Measurements from ENCODE around the gene TRAK2.

TRAK2 gene

GRCh38 chr2:201451292-201452057 is at the start of gene TRAK2, which contains the start of gene STRADB:
TRAK2 (minus strand) TSS chr2:201451458; CDS start chr2:201420507, 30,951 bp downstream.
STRADB (plus strand) TSS chr2:201451740; CDS start chr2:201454841, 3,101 bp downstream.
- Histone ChIP-seq H3K27me3 (ENCODE audit: insufficient read depth, low read length, poor library complexity) (no peaks in the 10 kb centered on the region), H3K4me1 (ENCODE audit: insufficient read depth, low read length) (peaks cover 35% of the 10 kb centered on the region), H3K27ac (ENCODE audit: low read length) (peak within 1 kb of the TSS; percentile 78), H2AFZ (ENCODE audit: low read depth, low read length) (peak within 1 kb of the TSS; percentile 97), H4K20me1 (ENCODE audit: insufficient read depth, low read length) (0 out of 2 replicates have a peak, but pooled peaks cover 5% of the 10 kb centered on the region), H3K9ac (ENCODE audit: low read depth, low read length) (peak within 1 kb of the TSS; percentile 81), H3K4me3 (ENCODE audit: low read depth in 1 of 2, low read length in 2 of 2) (peak within 1 kb of the TSS; percentile 59 to 87), H3K4me2 (ENCODE audit: insufficient read depth, low read length) (peak within 1 kb of the TSS; percentile 80), H3K79me2 (ENCODE audit: insufficient read depth, low read length) (peaks cover 22% of the 10 kb centered on the region), H3K36me3 (ENCODE audit: insufficient read depth, low read length) (no peaks in the 10 kb centered on the region; the same call in 1 of the 2 replicates), H3K9me3 (ENCODE audit: insufficient read depth, low read length, severe bottlenecking) (no peaks in the 10 kb centered on the region)
- peak; percentile 93 for ATAC-seq (ENCODE audit: insufficient read depth, low read depth)
- TF ChIP-seq CTCF (IDR thresholded peaks at IDR 0.05; ENCODE audit: borderline replicate concordance, extremely low read depth, low read length, poor library complexity, severe bottlenecking) (peak; percentile 31), EZH2 (IDR thresholded peaks at IDR 0.05; ENCODE audit: borderline replicate concordance, low read depth, low read length, severe bottlenecking) (no peak)
- peak; percentile 97 for DNase-seq

- Histone ChIP-seq H3K36me3 (ENCODE audit: insufficient read depth, low read length) (no peaks in the 10 kb centered on the region), H3K27me3 (ENCODE audit: insufficient read depth, low read length, poor library complexity) (no peaks in the 10 kb centered on the region), H3K9ac (ENCODE audit: low read depth, low read length) (no peak overlapping the region), H3K9me3 (ENCODE audit: insufficient read depth, low read length, severe bottlenecking) (peaks cover 11% of the 10 kb centered on the region), H3K27ac (ENCODE audit: low read length) (no peak overlapping the region), H3K4me2 (ENCODE audit: insufficient read depth, low read length) (no peak overlapping the region), H3K4me1 (ENCODE audit: insufficient read depth, low read length) (no peaks in the 10 kb centered on the region), H3K79me2 (ENCODE audit: insufficient read depth, low read length) (no peaks in the 10 kb centered on the region), H3K4me3 (ENCODE audit: low read depth in 1 of 2, low read length in 2 of 2) (no peak overlapping the region), H2AFZ (ENCODE audit: low read depth, low read length) (no peak overlapping the region), H4K20me1 (ENCODE audit: insufficient read depth, low read length) (no peaks in the 10 kb centered on the region)
- ATAC-seq (ENCODE audit: insufficient read depth, low read depth) (no peak), DNase-seq (no peak)
- TF ChIP-seq EZH2 (IDR thresholded peaks at IDR 0.05; ENCODE audit: borderline replicate concordance, low read depth, low read length, severe bottlenecking), result no peak
- TF ChIP-seq CTCF (IDR thresholded peaks at IDR 0.05; ENCODE audit: borderline replicate concordance, extremely low read depth, low read length, poor library complexity, severe bottlenecking), result no peak
Measured at GRCh38 chr2:201500534-201500933, 49.3 kb upstream of the TRAK2 start.

GRCh38 chr2:201496785-201497184 is 45.5 kb upstream of the TRAK2 start:
- Histone ChIP-seq H3K4me1 (ENCODE audit: insufficient read depth, low read length) (no peaks in the 10 kb centered on the region), H3K4me2 (ENCODE audit: insufficient read depth, low read length) (no peak overlapping the region), H3K9me3 (ENCODE audit: insufficient read depth, low read length, severe bottlenecking) (no peaks in the 10 kb centered on the region), H3K36me3 (ENCODE audit: insufficient read depth, low read length) (no peaks in the 10 kb centered on the region), H3K79me2 (ENCODE audit: insufficient read depth, low read length) (no peaks in the 10 kb centered on the region), H3K9ac (ENCODE audit: low read depth, low read length) (no peak overlapping the region), H3K27ac (ENCODE audit: low read length) (no peak overlapping the region), H3K4me3 (ENCODE audit: low read depth in 1 of 2, low read length in 2 of 2) (no peak overlapping the region), H2AFZ (ENCODE audit: low read depth, low read length) (no peak overlapping the region), H3K27me3 (ENCODE audit: insufficient read depth, low read length, poor library complexity) (peaks cover 12% of the 10 kb centered on the region), H4K20me1 (ENCODE audit: insufficient read depth, low read length) (no peaks in the 10 kb centered on the region)
- no peak for ATAC-seq (ENCODE audit: insufficient read depth, low read depth)
- no peak for TF ChIP-seq CTCF (IDR thresholded peaks at IDR 0.05; ENCODE audit: borderline replicate concordance, extremely low read depth, low read length, poor library complexity, severe bottlenecking)
- no peak for TF ChIP-seq EZH2 (IDR thresholded peaks at IDR 0.05; ENCODE audit: borderline replicate concordance, low read depth, low read length, severe bottlenecking)
- DNase-seq, result no peak
